HG03460 (cell line): ENCODE measurements around the gene REXO4.
"Not testable (repeated sequence)": the region's sequence is repeated elsewhere in the genome, so short reads cannot be mapped to it uniquely, and the experiment has no call there.

Experiments
- ATAC-seq: cut with Tn5 transposase; IDR thresholded peaks from one replicate; pipeline ENCODE4 v1.9.1; 2021; ENCODE audit not compliant: unreplicated experiment

The REXO4 gene

GRCh38 chr9:133421615-133422542 lies 4.1 kb upstream of the REXO4 start, which contains the start of gene ADAMTS13:
Gene ADAMTS13, plus strand, starts transcription at chr9:133422367. Its CDS starts 77 bp downstream, at chr9:133422444.
- ATAC-seq: no peak

DNA sequence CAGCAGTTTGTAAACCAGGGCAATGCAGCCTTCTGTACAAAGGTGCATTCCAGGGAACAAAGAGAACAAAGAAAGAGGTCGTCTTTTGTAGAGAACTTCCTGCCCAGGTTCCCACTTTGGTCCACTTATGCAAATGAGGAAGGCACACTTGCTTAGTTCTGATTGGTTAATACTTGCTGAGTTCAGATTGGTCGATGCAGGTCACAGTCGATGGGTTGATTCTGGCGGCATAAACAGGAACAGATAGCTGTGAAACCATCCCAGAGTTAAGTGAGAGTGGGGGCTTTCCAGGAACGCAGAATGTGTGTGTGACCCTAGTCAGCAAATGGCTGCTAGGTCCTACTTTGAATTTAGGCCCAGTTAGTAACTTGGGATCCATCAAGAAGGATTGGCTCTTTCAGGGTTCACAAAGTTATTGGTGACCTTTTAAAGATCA lies 2.6 kb upstream of the REXO4 start:
- ATAC-seq: peak; percentile 35

GRCh38 chr9:133419005-133419404 lies 1.2 kb upstream of the REXO4 start:
- no peak for ATAC-seq

DNA sequence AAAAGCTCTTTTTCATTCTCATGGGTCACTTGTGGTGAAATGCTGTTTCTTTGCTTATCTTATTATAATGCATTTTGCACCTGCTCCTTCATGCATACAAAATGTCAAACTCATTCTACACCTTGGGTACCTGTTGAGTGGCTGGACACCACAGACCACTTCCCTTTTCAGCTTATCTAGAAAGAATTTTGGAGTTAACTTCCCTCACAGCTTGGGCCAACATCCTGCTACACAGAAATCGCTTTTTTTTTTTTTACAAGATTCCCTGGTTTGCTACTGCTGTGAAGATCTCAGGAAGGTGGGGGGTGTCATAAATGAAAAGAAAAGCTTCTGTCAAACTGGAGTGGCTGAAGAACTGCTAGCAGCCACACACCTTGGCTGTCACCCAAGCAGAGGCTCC lies 2.6 kb downstream of the REXO4 start:
- ATAC-seq: no peak

- no peak for ATAC-seq
These were observed 9.8 kb downstream of the REXO4 start for GRCh38 chr9:133408042-133408441.

- ATAC-seq: no peak
These were observed 11.1 kb downstream of the REXO4 start for GRCh38 chr9:133406480-133407307.

DNA sequence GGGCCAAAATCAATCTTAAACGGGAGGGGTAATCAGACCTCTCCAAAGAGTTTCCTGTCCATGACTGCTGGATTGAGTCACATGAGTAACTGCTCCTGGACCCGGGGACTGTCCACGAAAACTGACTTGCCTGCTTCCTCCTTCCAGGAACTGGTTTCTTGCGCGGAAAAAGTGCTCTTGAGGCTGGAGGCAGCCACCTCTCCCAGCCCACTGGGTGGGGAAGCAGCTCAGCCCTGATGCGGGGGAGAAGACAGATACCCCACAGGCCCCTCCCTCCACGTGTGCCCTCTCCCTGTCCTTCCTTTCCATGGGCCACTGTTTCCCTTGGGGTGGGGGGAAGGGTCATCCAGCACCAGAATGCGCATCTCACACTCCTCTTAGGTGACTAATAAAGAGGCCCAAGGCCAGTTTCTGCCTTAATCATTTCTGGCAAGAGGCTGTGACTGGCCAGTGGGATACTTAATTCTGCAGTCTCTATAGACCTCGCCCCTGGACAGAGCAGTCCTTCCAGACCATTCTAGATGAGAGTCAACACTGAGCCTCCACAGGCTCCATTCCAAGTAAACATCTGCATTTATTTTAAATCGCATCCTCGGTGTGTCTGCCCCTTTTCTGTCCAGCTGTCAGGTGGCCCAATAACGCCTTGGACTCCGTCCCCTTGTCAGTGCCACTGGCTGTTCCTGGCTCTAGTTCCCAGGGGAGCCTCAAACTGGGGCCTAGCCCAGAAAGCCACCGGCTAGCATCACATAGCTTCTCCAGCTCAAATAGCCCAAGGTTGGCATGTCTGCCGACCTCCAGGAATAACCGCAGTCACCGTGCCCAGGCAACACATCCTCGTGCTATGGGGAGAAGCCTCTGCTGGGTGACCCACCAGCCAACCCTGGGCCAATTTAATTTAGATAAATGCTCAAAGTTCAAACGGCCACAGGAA lies 12.0 kb downstream of the REXO4 start:
- no peak for ATAC-seq

- no peak for ATAC-seq
These were observed 13.3 kb downstream of the REXO4 start for GRCh38 chr9:133404454-133405002.

DNA sequence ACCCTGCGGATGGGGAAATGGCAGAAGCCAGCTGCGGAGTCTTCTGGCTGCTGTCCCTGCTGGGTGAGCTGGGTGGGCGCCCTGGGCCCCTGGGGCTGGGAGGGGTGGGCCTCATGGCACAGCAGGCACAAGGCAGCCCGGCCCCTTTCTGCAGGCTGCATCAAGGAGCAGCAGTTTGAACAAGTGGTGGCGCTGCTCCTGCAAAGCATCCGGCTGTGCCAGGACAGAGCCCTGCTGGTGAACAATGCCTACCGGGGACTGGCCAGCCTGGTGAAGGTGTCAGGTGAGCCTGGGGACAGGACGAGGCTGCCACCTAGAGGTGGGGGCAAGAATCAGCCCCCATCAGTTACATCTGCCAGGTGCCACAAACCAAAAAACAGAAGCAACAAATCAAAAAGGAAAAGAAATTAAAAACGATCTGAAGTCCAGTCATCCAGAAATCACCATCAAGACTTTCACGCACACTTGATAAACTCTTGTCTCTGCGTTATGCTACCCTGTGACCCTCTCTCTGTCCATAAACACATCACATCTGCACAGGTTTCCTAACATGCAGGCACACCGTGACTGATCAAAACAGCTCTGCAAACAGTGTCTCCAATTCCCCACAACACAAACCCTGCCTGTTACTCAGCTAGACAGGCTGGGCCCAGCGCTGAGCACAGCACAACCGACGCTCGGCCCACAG lies 13.9 kb downstream of the REXO4 start:
- no peak for ATAC-seq

GRCh38 chr9:133402689-133403088 lies 15.1 kb downstream of the REXO4 start:
- ATAC-seq: no peak

DNA sequence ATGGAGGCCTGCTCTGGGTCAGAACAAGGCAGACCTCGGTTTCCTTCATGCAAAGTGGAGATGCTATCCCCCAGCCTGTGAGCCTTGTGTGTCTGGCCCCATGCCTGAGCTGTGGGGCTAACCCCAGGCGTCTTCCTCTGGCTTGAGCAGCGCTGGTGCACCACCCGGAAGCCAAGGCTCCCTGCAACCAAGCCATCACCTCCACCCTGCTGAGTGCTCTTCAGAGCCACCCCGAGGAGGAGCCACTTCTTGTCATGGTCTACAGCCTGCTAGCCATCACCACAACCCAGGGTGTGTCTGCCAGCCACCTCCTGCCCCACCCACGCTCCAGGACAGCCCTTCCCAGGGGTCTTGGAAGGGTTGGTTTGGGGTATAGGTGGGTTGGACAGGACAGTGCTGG lies 16.2 kb downstream of the REXO4 start:
- no peak for ATAC-seq

GRCh38 chr9:133400292-133400691 lies 17.5 kb downstream of the REXO4 start:
- no peak for ATAC-seq

- no peak for ATAC-seq
These were observed 19.9 kb downstream of the REXO4 start for GRCh38 chr9:133397895-133398294.

DNA sequence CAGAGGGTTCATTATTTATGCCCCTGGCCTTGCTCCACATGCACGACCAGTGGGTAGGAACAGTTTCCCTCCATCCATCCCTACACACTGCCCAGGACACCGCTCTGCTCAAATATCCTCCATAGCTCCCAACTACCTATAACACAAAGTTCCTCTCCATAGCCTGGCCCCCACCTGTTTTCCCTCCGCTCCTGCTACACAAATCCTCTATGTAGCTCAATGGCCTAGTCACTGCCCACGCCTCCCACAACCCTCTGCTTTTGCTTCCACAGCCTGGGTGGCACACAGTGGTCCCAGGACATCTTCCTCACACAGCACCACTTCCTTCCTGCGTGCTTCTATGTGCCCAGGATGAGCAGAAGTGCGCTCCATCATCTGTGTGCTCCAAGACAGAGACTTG lies 20.4 kb downstream of the REXO4 start:
- no peak for ATAC-seq

DNA sequence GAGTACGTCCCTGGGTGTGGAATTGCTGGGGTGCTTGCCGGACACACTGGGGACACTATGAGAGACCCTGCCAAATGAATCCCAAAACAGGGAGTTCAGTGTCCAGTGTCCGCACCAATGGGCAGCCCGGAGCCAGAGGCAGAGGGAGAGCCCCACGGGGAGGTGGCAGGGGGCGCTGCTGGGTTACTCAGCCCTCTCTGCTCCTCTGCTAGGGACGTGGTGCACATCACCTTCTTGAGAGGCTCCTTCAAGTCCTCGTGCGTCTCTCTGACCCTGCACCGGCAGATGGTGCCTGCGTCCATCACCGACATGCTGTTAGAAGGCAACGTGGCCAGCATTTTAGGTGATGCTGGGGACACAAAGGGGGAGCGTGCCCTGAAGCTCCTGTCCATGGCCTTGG lies 20.9 kb downstream of the REXO4 start:
- ATAC-seq: no peak

DNA sequence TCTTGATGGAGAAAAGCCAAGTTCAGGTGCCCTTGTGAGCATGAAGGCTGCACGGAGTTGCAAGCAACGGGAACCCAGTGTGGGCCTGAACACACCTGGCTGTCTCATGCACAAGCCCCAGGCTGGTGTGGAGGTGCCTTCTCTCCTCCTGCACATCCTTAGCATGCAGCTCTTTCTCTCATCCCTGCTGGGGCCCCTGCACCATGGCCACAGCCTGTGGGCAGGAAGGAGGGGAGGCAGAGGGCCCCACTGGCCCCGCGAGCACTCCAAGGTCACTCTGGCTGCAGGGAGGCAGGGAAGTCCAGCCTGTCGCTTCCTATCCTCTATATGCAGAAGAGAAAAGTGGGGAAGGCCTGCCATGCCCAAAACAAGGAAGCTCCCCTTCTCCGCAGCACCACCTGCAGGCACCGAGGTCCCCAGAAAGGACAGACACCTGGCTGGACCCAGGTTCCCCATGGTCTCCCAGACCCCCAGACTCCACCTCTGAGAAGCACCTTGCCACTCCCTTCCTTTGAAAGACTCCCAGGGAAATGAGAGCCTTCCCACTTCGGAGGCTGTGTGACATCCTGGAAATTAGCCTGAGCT lies 23.0 kb downstream of the REXO4 start:
- ATAC-seq: no peak

- ATAC-seq: no peak
These were observed 24.4 kb downstream of the REXO4 start for GRCh38 chr9:133393399-133393798.

DNA sequence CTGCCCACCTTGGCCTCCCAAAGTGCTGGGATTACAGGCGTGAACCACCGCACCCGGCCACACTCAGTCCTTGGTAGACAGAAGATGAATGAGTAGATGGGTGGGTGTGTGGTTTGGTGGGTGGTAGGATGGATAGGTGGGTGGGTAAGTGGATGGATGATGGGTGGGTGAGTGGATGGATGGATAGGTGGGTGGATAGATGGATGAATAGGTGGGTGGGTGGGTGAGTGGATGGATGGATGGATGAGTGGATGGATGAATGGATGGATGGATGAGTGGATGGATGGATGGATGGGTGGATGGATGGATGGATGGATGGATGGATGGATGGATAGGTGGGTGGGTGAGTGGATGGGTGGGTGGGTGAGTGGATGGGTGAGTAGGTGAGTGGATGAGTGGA lies 25.5 kb downstream of the REXO4 start:
- not testable (repeated sequence) for ATAC-seq

DNA sequence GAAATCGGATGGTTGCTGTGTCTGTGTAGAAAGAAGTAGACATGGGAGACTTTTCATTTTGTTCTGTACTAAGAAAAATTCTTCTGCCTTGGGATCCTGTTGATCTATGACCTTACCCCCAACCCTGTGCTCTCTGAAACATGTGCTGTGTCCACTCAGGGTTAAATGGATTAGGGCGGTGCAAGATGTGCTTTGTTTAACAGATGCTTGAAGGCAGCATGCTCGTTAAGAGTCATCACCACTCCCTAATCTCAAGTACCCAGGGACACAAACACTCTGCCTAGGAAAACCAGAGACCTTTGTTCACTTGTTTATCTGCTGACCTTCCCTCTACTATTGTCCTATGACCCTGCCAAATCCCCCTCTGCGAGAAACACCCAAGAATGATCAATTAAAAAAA lies 26.4 kb downstream of the REXO4 start:
- not testable (repeated sequence) for ATAC-seq
